Activated CD4-positive, CD25-positive, alpha-beta regulatory T cell (primary cell): ENCODE measurements around the gene AZU1.
"Not testable (repeated sequence)": the region's sequence is repeated elsewhere in the genome, so short reads cannot be mapped to it uniquely, and the experiment has no call there.

ENCODE experiments used
- DNase-seq, 4 experiments: peaks; one replicate each; lab custom pipeline; 2025; lab: John Stamatoyannopoulos, UW

The AZU1 gene

DNA sequence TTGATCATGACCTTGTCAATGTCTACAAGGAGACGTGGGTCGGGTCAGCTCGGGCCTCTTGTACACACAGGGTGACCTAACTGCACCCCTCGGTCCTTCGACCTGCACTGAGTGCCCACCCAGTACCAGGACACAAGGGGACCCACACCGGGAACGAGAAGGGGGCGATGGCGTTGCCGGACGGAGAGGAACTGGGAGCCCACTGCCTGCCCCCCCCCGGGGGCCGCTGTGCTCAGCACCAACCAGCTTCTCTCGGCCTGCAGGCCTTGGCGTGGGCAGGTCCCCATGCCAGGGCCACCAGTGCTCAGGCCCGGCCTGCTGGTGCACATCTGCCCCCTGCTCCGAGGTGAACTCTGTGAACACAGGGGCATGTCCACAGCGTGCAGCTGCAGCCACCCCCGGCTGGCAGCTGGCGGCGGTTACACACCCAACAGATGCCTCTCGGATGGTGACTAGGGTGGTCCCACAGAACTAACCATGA lies 46.0 kb downstream of the AZU1 start:
- no peak for DNase-seq

DNA sequence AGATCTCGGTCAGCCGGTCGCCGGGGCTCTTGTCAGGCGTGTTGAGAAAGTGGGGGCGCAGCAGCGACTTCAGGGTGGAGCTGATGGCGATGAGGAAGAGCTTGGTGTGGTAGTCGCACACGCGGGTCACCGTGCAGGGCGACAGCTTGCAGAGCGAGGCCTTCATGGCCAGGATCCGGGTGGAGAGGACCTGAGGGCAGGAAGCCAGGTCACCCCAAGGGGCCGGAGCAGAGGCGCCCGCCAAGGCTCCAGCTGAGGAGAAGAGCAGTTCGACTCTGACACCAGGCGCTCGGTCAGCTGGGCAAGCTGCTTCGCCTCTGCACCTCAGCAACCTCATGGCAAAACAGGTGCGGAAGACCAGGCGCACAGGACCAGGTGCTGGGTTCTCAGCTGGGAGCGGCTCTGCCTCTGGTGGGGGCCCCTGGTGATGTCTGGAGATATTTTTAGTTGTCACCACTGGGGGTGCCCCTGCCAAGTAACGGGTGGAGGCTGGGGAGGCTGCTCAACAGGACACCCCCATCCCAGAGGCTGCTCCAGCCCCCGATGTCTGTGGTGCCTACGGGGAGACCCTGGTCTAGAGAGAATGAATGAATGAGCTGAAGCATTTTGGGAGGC lies 47.7 kb downstream of the AZU1 start:
- no peak for DNase-seq

DNA sequence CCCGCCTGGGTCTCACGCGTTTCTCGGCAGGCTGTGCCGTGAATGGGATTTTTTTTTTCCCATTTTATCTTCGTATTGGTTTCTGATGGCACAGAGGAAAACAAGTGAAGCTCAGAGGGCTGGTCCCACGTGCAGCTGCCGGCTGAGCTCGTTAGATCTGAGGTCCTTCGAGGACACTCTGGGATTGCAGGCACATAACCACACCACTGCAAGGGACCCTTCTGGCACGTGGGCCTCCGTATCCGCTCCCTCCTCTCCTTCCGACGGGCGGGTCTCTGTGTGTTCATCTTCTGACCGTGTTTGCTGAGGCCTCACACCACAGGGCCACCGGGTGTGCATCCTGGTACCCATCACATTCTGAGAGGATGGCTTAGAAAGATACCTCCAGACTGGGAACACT lies 48.5 kb downstream of the AZU1 start:
- DNase-seq: no peak

DNA sequence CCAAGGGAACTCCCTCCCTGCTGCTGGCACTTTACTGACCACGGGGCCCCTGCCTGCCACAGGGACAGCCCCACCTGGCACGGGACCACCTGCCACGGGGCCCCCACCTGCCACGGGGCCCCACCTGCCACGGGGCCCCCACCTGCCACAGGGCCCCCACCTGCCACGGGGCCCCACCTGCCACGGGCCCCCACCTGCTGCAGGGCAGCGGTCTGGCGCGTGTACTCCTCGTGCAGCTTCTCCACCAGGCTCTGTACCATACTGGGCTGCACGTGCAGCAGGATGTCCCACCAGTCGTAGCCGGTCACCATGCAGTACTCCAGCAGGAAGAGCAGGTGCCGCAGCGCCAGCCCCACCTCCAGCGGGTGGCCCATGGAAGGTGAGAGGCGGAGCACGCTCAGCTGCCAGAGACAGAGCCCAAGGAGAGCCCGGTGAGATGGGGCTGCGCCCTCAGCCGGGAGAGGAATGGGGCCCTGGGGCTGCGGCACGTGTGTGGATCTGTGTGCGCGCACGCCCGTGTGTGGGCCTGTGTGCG lies 49.2 kb downstream of the AZU1 start:
- DNase-seq: no peak

DNA sequence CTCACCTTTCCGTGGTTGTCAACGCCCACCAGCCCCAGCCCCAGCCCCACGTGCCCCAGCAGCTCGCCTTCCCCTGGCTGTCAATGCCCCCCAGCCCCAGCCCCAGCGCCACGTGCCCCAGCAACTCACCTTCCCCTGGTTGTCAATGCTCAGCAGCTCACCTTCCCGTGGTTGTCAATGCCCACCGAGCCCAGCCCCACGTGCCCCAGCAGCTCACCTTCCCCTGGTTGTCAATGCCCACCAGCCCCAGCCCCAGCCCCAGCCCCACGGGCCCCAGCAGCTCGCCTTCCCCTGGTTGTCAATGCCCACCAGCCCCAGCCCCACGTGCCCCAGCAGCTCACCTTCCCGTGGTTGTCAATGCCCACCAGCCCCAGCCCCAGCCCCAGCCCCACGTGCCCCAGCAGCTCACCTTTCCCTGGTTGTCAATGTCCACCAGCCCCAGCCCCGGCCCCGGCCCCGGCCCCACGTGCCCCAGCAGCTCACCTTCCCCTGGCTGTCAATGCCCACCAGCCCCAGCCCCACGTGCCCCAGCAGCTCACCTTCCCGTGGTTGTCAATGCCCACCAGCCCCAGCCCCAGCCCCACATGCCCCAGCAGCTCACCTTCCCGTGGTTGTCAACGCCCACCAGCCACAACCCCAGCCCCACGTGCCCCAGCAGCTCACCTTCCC lies 50.5 kb downstream of the AZU1 start:
- DNase-seq: not testable (repeated sequence)

DNA sequence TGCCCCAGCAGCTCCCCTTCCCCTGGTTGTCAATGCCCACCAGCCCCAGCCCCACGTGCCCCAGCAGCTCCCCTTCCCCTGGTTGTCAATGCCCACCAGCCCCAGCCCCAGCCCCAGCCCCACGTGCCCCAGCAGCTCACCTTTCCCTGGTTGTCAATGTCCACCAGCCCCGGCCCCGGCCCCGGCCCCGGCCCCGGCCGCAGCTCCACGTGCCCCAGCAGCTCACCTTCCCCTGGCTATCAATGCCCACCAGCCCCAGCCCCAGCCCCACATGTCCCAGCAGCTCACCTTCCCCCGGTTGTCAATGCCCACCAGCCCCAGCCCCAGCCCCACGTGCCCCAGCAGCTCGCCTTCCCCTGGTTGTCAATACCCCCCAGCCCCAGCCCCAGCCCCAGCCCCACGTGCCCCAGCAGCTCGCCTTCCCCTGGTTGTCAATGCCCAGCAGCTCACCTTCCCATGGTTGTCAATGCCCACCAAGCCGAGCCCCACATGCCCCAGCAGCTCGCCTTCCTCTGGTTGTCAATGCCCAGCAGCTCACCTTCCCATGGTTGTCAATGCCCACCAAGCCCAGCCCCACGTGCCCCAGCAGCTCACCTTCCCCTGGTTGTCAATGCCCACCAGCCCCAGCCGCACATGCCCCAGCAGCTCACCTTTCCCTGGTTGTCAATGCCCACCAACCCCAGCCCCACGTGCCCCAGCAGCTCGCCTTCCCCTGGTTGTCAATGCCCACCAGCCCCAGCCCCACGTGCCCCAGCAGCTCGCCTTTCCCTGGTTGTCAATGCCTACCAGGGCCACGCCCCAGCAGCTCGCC lies 51.3 kb downstream of the AZU1 start:
- not testable (repeated sequence) for DNase-seq

DNA sequence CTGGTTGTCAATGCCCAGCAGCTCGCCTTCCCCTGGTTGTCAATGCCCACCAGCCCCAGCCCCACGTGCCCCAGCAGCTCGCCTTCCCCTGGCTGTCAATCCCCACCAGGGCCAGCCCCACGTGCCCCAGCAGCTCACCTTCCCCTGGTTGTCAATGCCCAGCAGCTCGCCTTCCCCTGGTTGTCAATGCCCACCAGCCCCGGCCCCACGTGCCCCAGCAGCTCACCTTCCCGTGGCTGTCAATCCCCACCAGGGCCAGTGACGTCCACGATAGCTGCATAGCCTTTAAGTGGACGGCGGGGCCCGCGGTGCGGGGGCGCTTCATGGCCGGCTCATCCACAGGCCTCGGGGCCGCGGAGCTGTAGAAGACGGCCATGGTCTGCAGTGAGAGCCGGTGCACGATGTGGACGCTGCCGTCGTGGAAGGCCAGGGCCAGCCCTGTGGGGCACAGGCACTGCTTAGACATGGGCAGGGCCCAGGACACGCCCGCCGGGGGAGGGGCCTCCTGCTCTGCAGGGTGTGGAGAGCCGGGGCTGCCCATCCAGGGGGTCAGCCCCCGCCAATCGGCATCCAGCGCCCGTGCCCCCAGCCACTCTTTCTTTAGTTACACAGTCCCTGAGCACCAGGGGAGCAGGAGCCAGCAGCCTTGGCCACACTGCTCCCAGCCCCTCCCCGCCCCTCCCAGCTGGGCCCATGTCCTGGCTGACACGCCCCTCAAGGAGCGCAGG lies 52.2 kb downstream of the AZU1 start:
- DNase-seq: peak in 1 of 4 experiments; percentile 25
